Transverse colon (tissue), 4 donors: ENCODE measurements around the gene PTK7.

Experiments
- EP300 ChIP-seq: sonication (generic); formaldehyde crosslinking; IDR thresholded peaks from one replicate; pipeline ENCODE4 v1.6.1; 2017; ENCODE audit warnings: antibody characterized with exemption, low read depth
- POLR2A ChIP-seq: fragments of 450-650 bp; IDR thresholded peaks from one replicate; pipeline ENCODE4 v1.6.1; 2016; ENCODE audit warnings: antibody characterized with exemption, mild to moderate bottlenecking, moderate library complexity
- POLR2AphosphoS5 ChIP-seq, 3 donors: sonication (generic); formaldehyde crosslinking; IDR thresholded peaks; one replicate each; pipeline ENCODE4 v1.6.1; 2016; ENCODE audit warnings: antibody characterized with exemption in 3 of 3
- TF ChIP-seq, protein P1 (sequence below), 5 experiments: fragments of 200-600 bp in 3 of 5; fragments of 450-650 bp in 2 of 5; sonication (generic) in 3 of 5; IDR thresholded peaks; 1 replicate in 2 of 5; 2 replicates in 3 of 5; pipeline ENCODE4 v1.5.1; 2016 to 2017; ENCODE audit warnings: antibody characterized with exemption in 5 of 5, inconsistent platforms in 3 of 5, mild to moderate bottlenecking in 2 of 5, moderate library complexity in 1 of 5

DNA sequence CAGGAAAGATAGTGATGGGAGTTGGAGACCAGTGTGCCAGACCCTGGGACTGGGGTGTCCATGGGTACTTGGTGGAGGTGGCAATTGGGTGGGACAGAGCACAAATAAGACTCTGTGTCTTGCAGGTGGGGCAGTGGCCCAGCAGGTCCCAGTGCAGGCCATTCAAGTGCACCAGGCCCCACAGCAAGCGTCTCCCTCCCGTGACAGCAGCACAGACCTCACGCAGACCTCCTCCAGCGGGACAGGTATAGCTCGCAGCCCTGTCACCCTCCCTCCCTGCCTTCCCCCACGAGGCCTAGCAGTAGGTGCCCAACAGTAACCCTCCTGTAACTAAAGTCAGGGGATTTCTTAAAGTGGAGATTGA lies 100.3 kb downstream of the PTK7 start:
- TF ChIP-seq, protein P1, sequence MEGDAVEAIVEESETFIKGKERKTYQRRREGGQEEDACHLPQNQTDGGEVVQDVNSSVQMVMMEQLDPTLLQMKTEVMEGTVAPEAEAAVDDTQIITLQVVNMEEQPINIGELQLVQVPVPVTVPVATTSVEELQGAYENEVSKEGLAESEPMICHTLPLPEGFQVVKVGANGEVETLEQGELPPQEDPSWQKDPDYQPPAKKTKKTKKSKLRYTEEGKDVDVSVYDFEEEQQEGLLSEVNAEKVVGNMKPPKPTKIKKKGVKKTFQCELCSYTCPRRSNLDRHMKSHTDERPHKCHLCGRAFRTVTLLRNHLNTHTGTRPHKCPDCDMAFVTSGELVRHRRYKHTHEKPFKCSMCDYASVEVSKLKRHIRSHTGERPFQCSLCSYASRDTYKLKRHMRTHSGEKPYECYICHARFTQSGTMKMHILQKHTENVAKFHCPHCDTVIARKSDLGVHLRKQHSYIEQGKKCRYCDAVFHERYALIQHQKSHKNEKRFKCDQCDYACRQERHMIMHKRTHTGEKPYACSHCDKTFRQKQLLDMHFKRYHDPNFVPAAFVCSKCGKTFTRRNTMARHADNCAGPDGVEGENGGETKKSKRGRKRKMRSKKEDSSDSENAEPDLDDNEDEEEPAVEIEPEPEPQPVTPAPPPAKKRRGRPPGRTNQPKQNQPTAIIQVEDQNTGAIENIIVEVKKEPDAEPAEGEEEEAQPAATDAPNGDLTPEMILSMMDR (IDR thresholded peaks at IDR 0.05): no peak
- TF ChIP-seq POLR2A: no peak
- no peak for TF ChIP-seq EP300
- no peak for TF ChIP-seq POLR2AphosphoS5 (IDR thresholded peaks at IDR 0.05)
